22Rv1 (cell line): ENCODE data around the gene GOLGA3.

Experiments used
- ZFX ChIP-seq: fragments of 450-650 bp; IDR thresholded peaks from 2 replicates; pipeline ENCODE4 v1.6.1; 2017; ENCODE audit warnings: antibody characterized with exemption, borderline replicate concordance
- TF ChIP-seq, protein P1 (sequence below): fragments of 450-650 bp; IDR thresholded peaks from 2 replicates; pipeline ENCODE4 v1.5.1; 2017; ENCODE audit warnings: mild to moderate bottlenecking

DNA sequence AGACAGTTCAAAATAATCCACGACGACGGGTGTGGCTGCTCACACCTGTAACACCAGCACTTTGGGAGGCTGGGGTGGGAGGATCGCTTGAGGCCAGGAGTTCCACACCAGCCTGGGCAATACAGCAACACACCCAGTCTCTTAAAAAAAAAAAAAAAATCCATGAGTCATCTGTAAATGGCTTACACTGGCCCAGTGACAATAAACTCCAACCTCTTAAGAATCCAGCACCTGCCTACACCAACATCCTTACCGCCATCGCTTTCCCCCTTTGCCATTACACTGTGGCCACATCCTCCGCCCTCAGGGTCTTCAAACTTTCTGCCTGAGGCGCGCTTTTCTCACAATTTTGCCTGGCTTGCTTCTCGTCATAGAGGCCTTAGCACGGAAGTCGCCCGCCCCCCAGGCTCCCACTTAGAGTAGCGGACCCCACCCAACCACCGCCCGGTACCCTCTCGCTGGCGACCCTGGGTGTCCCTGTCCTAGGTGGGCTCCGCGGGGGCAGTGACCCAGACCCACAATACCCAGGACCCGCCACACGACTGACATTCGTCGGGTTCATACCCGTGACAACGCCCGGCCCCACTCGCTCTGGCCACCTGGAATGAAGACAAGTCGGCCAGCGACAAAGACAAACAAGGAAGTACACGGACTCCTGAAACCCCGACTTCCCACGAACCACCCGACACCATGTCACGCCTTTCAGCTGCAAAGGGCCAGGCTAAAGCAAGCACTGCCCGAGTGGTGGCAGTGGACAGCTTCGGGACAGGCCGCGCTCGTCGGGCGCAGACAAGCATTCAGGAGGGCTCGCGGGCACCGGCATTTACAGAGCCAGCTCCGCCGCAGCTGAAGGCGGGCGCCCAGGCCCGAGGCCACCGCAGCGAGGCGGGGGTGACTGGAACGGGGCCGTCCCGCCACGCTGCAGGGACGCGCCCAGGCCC, 636 bp downstream of the GOLGA3 start:
- TF ChIP-seq, protein P1, sequence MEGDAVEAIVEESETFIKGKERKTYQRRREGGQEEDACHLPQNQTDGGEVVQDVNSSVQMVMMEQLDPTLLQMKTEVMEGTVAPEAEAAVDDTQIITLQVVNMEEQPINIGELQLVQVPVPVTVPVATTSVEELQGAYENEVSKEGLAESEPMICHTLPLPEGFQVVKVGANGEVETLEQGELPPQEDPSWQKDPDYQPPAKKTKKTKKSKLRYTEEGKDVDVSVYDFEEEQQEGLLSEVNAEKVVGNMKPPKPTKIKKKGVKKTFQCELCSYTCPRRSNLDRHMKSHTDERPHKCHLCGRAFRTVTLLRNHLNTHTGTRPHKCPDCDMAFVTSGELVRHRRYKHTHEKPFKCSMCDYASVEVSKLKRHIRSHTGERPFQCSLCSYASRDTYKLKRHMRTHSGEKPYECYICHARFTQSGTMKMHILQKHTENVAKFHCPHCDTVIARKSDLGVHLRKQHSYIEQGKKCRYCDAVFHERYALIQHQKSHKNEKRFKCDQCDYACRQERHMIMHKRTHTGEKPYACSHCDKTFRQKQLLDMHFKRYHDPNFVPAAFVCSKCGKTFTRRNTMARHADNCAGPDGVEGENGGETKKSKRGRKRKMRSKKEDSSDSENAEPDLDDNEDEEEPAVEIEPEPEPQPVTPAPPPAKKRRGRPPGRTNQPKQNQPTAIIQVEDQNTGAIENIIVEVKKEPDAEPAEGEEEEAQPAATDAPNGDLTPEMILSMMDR: no peak
- no peak for TF ChIP-seq ZFX
